Measurements from ENCODE around the gene LMF1.

GRCh38 chr16:897701-898100 lies 73.1 kb downstream of the LMF1 start:
- TF ChIP-seq POLR2A (IDR thresholded peaks at IDR 0.05) (no peak), CTCF (IDR thresholded peaks at IDR 0.05) (no peak), POLR2AphosphoS5 (IDR thresholded peaks at IDR 0.05) (no peak), EP300 (IDR thresholded peaks at IDR 0.05) (no peak)
